GM10266 (cell line): ENCODE measurements around the gene SLC22A24.
"Not testable (repeated sequence)": the region's sequence is repeated elsewhere in the genome, so short reads cannot be mapped to it uniquely, and the experiment has no call there.

Experiments used
- DNase-seq: peaks from one replicate; pipeline ENCODE4 v3.0.0; 2012; ENCODE audit errors: extremely low spot score
- TF ChIP-seq, protein P1 (sequence below): IDR thresholded peaks from 2 replicates; pipeline ENCODE4 v1.5.1; 2012; ENCODE audit warnings: mild to moderate bottlenecking, low read depth; ENCODE audit not compliant: control insufficient read depth, insufficient read depth; ENCODE audit errors: missing control alignments

The SLC22A24 gene

GRCh38 chr11:63142459-63142858 lies 1.6 kb downstream of the SLC22A24 start:
- TF ChIP-seq, protein P1, sequence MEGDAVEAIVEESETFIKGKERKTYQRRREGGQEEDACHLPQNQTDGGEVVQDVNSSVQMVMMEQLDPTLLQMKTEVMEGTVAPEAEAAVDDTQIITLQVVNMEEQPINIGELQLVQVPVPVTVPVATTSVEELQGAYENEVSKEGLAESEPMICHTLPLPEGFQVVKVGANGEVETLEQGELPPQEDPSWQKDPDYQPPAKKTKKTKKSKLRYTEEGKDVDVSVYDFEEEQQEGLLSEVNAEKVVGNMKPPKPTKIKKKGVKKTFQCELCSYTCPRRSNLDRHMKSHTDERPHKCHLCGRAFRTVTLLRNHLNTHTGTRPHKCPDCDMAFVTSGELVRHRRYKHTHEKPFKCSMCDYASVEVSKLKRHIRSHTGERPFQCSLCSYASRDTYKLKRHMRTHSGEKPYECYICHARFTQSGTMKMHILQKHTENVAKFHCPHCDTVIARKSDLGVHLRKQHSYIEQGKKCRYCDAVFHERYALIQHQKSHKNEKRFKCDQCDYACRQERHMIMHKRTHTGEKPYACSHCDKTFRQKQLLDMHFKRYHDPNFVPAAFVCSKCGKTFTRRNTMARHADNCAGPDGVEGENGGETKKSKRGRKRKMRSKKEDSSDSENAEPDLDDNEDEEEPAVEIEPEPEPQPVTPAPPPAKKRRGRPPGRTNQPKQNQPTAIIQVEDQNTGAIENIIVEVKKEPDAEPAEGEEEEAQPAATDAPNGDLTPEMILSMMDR = no peak
- DNase-seq = no peak

DNA sequence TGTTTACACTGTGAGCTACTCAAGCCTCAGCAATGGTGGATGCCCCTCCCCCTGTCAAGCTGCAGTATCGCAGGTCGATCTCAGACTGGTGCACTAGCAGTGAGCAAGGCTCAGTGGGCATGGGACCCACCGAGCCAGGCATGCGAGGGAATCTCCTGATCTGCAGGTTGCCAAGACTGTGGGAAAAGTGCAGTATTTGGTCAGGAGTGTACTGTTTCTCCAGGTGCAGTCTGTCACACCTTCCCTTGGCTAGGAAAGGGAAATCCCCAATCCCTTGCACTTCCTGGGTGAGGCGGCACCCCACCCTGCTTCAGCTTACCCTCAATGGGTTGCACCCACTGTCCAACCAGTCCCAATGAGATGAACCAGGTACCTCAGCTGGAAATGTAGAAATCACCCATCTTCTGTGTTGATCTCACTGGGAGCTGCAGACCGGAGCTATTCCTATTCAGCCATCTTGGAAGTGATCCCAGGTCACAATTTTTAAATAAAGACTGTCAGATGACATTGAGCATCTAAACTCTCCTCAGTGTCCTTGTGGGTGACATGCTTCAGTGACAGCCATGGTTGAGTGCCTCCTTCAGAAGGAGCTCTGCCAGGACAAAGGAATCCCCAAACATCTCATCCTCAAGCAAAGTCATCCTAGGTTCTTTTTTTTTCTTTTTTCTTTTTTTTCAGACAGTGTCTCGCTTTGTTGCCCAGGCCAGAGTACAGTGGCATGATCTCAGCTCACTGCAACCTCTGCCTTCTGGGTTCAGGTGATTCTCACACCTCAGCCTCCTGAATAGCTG lies 10.8 kb downstream of the SLC22A24 start:
- TF ChIP-seq, protein P1 = no peak
- DNase-seq = no peak

- TF ChIP-seq, protein P1 = no peak
- DNase-seq = no peak
Measured at GRCh38 chr11:63099555-63099954, 44.5 kb downstream of the SLC22A24 start.

DNA sequence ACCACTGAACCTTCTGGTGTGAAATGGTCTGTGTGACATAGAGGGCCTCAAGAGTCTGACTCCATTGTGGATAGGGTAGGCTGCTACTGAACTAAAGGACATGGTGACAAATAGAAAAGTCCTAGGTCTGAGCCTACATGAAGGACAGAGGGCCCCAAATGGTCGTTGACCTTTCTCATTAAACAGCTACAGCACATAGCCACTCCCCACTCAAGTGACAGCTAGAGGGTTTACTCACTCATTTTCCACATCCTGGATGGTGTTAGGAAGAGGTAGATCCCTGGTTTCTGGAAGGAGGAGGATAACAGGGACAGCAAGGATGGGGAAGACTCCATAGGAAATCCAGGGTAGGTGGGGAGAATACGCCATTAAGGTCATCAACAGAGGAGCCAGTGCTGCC lies 63.3 kb downstream of the SLC22A24 start:
- TF ChIP-seq, protein P1 = no peak
- DNase-seq = no peak

DNA sequence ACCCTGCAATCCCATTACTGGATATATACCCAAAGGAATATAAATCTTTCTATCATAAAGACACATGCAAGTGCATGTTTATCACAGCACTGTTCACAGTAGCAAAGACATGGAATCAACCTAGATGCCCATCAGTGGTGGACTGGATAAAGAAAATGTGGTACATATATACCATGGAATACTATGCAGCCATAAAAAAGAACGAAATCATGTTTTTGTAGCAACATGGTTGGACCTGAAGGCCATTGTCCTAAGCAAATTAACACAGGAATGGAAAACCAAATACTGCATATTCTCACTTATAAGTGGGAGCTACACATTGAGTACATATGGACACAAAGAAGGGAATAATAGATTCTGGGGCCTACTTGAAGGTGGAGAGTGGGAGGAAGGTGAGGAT lies 97.8 kb downstream of the SLC22A24 start:
- not testable (repeated sequence) for DNase-seq

DNA sequence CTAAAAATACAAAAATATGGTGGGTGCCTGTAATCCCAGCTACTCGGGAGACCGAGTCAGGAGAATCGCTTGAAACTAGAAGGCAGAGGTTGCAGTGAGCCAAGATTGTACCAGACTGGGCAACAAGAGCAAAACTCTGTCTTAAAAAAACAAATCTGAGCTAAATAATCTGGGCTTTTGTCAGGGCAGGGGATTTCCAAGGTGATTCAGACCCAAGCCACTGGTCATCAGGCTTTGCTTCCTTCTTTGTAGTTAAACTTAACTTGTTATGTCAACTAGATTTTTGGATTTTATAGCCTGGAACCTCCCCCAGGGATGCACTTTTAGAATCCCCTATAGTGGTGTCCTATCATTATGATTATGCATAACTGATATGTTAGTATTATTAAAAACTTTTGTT lies 101.4 kb downstream of the SLC22A24 start:
- DNase-seq = no peak
- TF ChIP-seq, protein P1 = no peak

GRCh38 chr11:63032457-63032856 lies 111.6 kb downstream of the SLC22A24 start:
- TF ChIP-seq, protein P1 = no peak
- no peak for DNase-seq
